ENCODE data around the gene PRICKLE2.

PRICKLE2 gene

GRCh38 chr3:64047787-64048186 lies 177.5 kb downstream of the PRICKLE2 start:
- no peak for DNase-seq (ENCODE audit: low read depth, low spot score)

- DNase-seq (ENCODE audit: low read depth, low spot score), result no peak
Observed at GRCh38 chr3:64046996-64047594, 178.2 kb downstream of the PRICKLE2 start.

- no peak for DNase-seq (ENCODE audit: low read depth, low spot score)
Observed at GRCh38 chr3:64046592-64046991, 178.7 kb downstream of the PRICKLE2 start.

- no peak for DNase-seq (ENCODE audit: low read depth, low spot score)
Observed at GRCh38 chr3:64042952-64043351, 182.3 kb downstream of the PRICKLE2 start.

All from iPS DF 19.7 (cell line).